ENCODE measurements around the gene SERINC3. TPM values are rescaled to one million over a fixed set of nuclear protein-coding genes. Genes with fewer than 3 reads are reported as not detected.

The SERINC3 gene
- total RNA-seq, 1 donor from 2014 or later, result 143 TPM

DNA sequence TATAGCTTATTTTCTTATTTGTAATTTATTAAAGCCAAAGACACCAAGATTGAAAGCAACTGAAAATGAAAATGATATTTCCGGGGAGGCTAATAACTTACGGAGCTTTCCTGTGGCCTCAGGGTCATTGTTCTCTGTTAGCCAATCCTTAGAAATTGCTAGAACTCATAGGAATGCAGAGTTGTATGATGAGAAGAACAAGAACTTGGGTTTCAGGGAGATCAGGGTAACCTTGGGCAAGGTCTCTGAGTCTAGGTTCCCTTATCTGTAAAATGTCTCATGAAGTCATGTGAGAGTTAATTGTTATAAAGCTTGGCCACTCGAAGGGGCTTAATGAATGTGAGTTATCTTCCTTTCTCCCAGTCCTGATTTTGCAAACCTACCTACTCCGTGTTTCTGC, 20.1 kb upstream of the SERINC3 start:
- no peaks in the 10 kb centered on the region for H3K9me3 ChIP-seq
- no peaks in the 10 kb centered on the region for H3K36me3 ChIP-seq
- ATAC-seq, result no peak
- TF ChIP-seq, protein P1, sequence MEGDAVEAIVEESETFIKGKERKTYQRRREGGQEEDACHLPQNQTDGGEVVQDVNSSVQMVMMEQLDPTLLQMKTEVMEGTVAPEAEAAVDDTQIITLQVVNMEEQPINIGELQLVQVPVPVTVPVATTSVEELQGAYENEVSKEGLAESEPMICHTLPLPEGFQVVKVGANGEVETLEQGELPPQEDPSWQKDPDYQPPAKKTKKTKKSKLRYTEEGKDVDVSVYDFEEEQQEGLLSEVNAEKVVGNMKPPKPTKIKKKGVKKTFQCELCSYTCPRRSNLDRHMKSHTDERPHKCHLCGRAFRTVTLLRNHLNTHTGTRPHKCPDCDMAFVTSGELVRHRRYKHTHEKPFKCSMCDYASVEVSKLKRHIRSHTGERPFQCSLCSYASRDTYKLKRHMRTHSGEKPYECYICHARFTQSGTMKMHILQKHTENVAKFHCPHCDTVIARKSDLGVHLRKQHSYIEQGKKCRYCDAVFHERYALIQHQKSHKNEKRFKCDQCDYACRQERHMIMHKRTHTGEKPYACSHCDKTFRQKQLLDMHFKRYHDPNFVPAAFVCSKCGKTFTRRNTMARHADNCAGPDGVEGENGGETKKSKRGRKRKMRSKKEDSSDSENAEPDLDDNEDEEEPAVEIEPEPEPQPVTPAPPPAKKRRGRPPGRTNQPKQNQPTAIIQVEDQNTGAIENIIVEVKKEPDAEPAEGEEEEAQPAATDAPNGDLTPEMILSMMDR (IDR thresholded peaks at IDR 0.05), result no peak
- H3K4me1 ChIP-seq, result peaks cover 34% of the 10 kb centered on the region
- DNase-seq, result no peak
- H3K4me3 ChIP-seq, result no peak overlapping the region
- H3K27ac ChIP-seq, result no peak overlapping the region
- no peaks in the 10 kb centered on the region for H3K27me3 ChIP-seq
- intact Hi-C loops (cut with DNase I), result no loop called here

DNA sequence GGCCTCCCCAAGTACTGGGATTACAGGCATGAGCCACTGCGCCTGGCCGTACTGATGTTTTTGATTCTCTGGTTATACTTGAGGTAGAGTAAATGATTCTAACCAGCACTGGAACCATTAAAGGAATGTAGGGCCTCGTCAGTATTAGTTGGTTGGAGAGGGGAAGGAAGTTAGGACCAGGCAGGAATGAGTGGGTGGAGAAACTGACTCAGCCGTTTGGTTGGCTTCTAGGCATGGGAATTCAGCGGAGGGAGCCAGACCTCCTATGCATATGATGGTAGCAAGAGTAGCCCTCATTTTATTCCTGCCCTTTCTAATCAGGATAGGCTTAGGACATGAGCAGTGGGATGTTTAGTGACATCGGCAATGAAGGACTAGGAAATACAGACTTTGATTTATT, 19.0 kb upstream of the SERINC3 start:
- no peak overlapping the region for H3K27ac ChIP-seq
- ATAC-seq, result peak; percentile 72

DNA sequence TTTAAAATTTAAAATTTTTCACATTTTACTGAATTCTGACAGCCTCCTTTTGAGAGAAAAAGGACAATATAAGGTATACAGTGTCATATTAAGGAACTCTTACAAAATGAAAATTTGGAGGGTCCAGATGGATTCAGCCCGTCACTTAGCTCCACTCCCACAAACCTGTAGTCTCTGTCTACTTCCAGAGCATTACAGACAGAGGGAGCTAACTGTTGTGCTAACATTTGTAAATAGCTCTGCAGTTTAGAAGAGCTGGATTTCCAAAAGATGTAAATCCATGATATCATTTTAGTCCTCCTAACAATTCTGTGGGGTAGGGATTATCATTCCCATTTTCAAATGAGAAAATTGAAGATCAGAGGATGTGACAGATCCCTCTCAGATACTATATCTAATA, 16.1 kb upstream of the SERINC3 start:
- Histone ChIP-seq H3K27me3 (no peaks in the 10 kb centered on the region), H3K9me3 (no peaks in the 10 kb centered on the region), H3K36me3 (no peaks in the 10 kb centered on the region), H3K4me3 (no peak overlapping the region), H3K27ac (no peak overlapping the region), H3K4me1 (peaks cover 28% of the 10 kb centered on the region)
- no peak for DNase-seq
- no peak for ATAC-seq
- intact Hi-C loops (cut with DNase I), result loop anchor here (10.0 kb wide), 1 partner anchor 67 kb away; no protein-coding TSS in a partner anchor
- TF ChIP-seq, protein P1 (IDR thresholded peaks at IDR 0.05), result no peak

More for the DNA sequence above, 19.0 kb upstream of the SERINC3 start:
- TF ChIP-seq, protein P1 (IDR thresholded peaks at IDR 0.05), result no peak
- H3K27me3 ChIP-seq, result no peaks in the 10 kb centered on the region
- H3K9me3 ChIP-seq, result no peaks in the 10 kb centered on the region
- peaks cover 34% of the 10 kb centered on the region for H3K4me1 ChIP-seq
- H3K36me3 ChIP-seq, result no peaks in the 10 kb centered on the region
- DNase-seq, result no peak
- H3K4me3 ChIP-seq, result no peak overlapping the region
- intact Hi-C loops (cut with DNase I), result no loop called here

DNA sequence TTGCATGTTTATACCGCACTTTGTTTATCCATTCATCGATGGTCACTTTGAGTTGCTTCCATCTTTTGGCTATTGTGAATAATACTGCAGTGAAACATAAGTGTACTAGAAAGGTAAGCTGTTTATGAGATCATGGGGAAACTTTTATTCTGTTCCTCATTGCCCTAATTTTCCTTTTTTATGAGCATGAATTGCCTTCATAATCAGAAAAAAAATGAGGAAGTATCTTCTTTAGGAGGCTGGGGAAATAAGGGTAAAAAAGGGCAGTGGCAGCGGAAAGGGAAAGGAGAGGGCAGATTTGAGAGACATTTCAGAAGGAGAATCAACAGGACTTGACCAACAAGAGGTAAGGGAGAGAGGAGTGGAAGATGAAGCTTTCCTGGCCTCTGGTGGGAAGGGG, 14.3 kb upstream of the SERINC3 start:
- Histone ChIP-seq H3K4me3 (no peak overlapping the region), H3K36me3 (no peaks in the 10 kb centered on the region), H3K27ac (no peak overlapping the region), H3K27me3 (no peaks in the 10 kb centered on the region), H3K4me1 (peaks cover 25% of the 10 kb centered on the region), H3K9me3 (no peaks in the 10 kb centered on the region)
- intact Hi-C loops (cut with DNase I), result loop anchor here (10.0 kb wide), 1 partner anchor 69 kb away; no protein-coding TSS in a partner anchor
- ATAC-seq (no peak), DNase-seq (no peak)
- TF ChIP-seq, protein P1 (IDR thresholded peaks at IDR 0.05), result no peak

DNA sequence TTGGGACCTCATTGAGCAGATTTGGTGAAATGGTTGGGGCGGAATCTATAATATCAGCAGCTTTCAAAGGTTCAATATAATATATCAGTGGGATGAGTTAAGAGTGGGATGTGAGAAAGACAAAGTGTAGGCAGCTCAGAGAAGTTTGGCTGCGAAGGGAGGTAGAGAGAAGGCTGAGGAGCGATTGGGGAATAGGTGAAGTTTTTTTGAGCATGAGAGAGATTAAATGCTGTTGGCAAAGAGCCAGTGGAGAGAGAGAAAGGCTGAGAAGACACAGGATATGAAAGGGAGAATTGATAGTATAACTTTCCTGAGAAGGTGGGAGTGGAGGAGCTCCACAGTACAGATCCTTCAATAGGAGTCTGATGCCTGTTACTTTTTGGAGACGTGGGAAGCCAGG, 12.1 kb upstream of the SERINC3 start:
- Histone ChIP-seq H3K36me3 (no peaks in the 10 kb centered on the region), H3K9me3 (no peaks in the 10 kb centered on the region), H3K27ac (no peak overlapping the region), H3K4me3 (no peak overlapping the region), H3K27me3 (no peaks in the 10 kb centered on the region), H3K4me1 (peaks cover 23% of the 10 kb centered on the region)
- TF ChIP-seq, protein P1 (IDR thresholded peaks at IDR 0.05), result no peak
- DNase-seq (no peak), ATAC-seq (no peak)
- intact Hi-C loops (cut with DNase I), result loop anchor here (10.0 kb wide), 1 partner anchor 71 kb away; no protein-coding TSS in a partner anchor

DNA sequence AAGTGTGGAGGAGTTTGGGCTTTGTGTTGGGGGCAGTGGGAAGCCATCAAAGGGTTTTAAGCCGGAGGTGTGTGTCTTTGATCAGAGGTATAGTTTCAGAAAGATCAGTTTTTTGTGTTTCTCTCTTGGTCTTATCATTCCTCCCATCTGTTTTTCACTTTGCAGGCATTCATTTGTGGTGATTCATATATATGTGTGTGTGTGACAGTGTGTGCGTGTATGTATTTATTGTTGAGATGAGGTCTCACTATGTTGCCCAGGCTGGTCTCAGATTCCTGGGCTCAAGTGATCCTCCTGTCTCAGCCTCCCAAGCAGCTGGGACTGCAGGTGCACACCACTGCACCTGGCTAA, 11.1 kb upstream of the SERINC3 start:
- no peak for DNase-seq
- no peaks in the 10 kb centered on the region for H3K27me3 ChIP-seq
- H3K27ac ChIP-seq, result peak overlapping the region; percentile 83
- peak overlapping the region; percentile 78 for H3K4me3 ChIP-seq
- no peaks in the 10 kb centered on the region for H3K9me3 ChIP-seq
- no peak for ATAC-seq
- no peaks in the 10 kb centered on the region for H3K36me3 ChIP-seq
- peaks cover 23% of the 10 kb centered on the region for H3K4me1 ChIP-seq
- TF ChIP-seq, protein P1 (IDR thresholded peaks at IDR 0.05), result no peak
- intact Hi-C loops (cut with DNase I), result loop anchor here (10.0 kb wide), 1 partner anchor 72 kb away; no protein-coding TSS in a partner anchor
